SK-N-SH treated with all-trans-retinoic acid at 6 μM for 48 hours (cell line): ENCODE measurements around the gene DLX5.

Experiments
- ATAC-seq: fragments of 200-7000 bp; cut with Tn5 transposase; 3 replicates; pipeline ENCODE4 v1.9.1; 2020; ENCODE audit warnings: mild to moderate bottlenecking, moderate library complexity
- ARNTL ChIP-seq: fragments of 450-650 bp; formaldehyde crosslinking; IDR thresholded peaks from 2 replicates; pipeline ENCODE4 v1.5.0; 2020; ENCODE audit warnings: low read depth, mild to moderate bottlenecking, moderate library complexity, borderline replicate concordance
- BACH2 ChIP-seq: fragments of 250-450 bp; sonication (Bioruptor Pico); IDR thresholded peaks from 2 replicates; pipeline ENCODE4 v1.9.0; 2021; ENCODE audit warnings: mild to moderate bottlenecking, borderline replicate concordance
- CREB5 ChIP-seq: fragments of 250-450 bp; sonication (Bioruptor Pico); IDR thresholded peaks from 2 replicates; pipeline ENCODE4 v1.5.1; 2020; ENCODE audit warnings: low read depth, mild to moderate bottlenecking, moderate library complexity
- CSDC2 ChIP-seq: fragments of 250-450 bp; sonication (Bioruptor Pico); IDR thresholded peaks from 2 replicates; pipeline ENCODE4 v1.5.0; 2020; ENCODE audit warnings: mild to moderate bottlenecking, moderate library complexity
- CSRNP3 ChIP-seq: fragments of 250-450 bp; sonication (Bioruptor Pico); IDR thresholded peaks from 2 replicates; pipeline ENCODE4 v1.5.1; 2021; ENCODE audit warnings: mild to moderate bottlenecking, moderate library complexity
- ESRRG ChIP-seq: fragments of 250-450 bp; sonication (Bioruptor Pico); IDR thresholded peaks from 2 replicates; pipeline ENCODE4 v1.6.1; 2021; ENCODE audit warnings: mild to moderate bottlenecking
- GLIS3 ChIP-seq: fragments of 250-450 bp; sonication (Bioruptor Pico); IDR thresholded peaks from 2 replicates; pipeline ENCODE4 v1.5.0; 2020; ENCODE audit warnings: mild to moderate bottlenecking, moderate library complexity
- ISL1 ChIP-seq: fragments of 250-450 bp; sonication (Bioruptor Pico); IDR thresholded peaks from 2 replicates; pipeline ENCODE4 v2.1.2; 2022; ENCODE audit warnings: mild to moderate bottlenecking, moderate library complexity
- OSR1 ChIP-seq: fragments of 250-450 bp; sonication (Bioruptor Pico); IDR thresholded peaks from 2 replicates; pipeline ENCODE4 v1.8.0; 2022; ENCODE audit warnings: moderate library complexity, mild to moderate bottlenecking, inconsistent platforms
- PATZ1 ChIP-seq: fragments of 250-450 bp; sonication (Bioruptor Pico); IDR thresholded peaks from 2 replicates; pipeline ENCODE4 v1.8.0; 2020; ENCODE audit warnings: mild to moderate bottlenecking, moderate library complexity, borderline replicate concordance
- PPARA ChIP-seq: fragments of 250-450 bp; sonication (Bioruptor Pico); IDR thresholded peaks from 2 replicates; pipeline ENCODE4 v1.5.0; 2020; ENCODE audit warnings: mild to moderate bottlenecking, borderline replicate concordance
- RARB ChIP-seq: fragments of 250-450 bp; sonication (Bioruptor Pico); IDR thresholded peaks from 2 replicates; pipeline ENCODE4 v1.8.0; 2021; ENCODE audit warnings: mild to moderate bottlenecking, moderate library complexity
- SNAI2 ChIP-seq: fragments of 250-450 bp; sonication (Bioruptor Pico); IDR thresholded peaks from 2 replicates; pipeline ENCODE4 v1.5.0; 2020; ENCODE audit warnings: mild to moderate bottlenecking, moderate library complexity
- TCF4 ChIP-seq: fragments of 250-450 bp; sonication (Bioruptor Pico); IDR thresholded peaks from 2 replicates; pipeline ENCODE4 v1.8.0; 2021; ENCODE audit warnings: mild to moderate bottlenecking, moderate library complexity, borderline replicate concordance
- TOX ChIP-seq: fragments of 250-450 bp; sonication (Bioruptor Pico); IDR thresholded peaks from 2 replicates; pipeline ENCODE4 v1.8.0; 2021; ENCODE audit warnings: mild to moderate bottlenecking, moderate library complexity, borderline replicate concordance
- TSHZ2 ChIP-seq: fragments of 250-450 bp; sonication (Bioruptor Pico); IDR thresholded peaks from 2 replicates; pipeline ENCODE4 v1.5.0; 2020; ENCODE audit warnings: mild to moderate bottlenecking, moderate library complexity
- ZC3H10 ChIP-seq: fragments of 250-450 bp; sonication (Bioruptor Pico); IDR thresholded peaks from 2 replicates; pipeline ENCODE4 v1.5.1; 2021; ENCODE audit warnings: mild to moderate bottlenecking, moderate library complexity
- ZNF565 ChIP-seq: fragments of 450-650 bp; formaldehyde crosslinking; conservative IDR thresholded peaks from 2 replicates; pipeline ENCODE4 v1.5.0; 2020; ENCODE audit warnings: low read depth, mild to moderate bottlenecking, moderate library complexity
- ZNF70 ChIP-seq: fragments of 450-650 bp; formaldehyde crosslinking; IDR thresholded peaks from 2 replicates; pipeline ENCODE4 v1.5.0; 2020; ENCODE audit warnings: mild to moderate bottlenecking, moderate library complexity
- ZNF8 ChIP-seq: fragments of 450-650 bp; formaldehyde crosslinking; IDR thresholded peaks from 2 replicates; pipeline ENCODE4 v1.5.0; 2020; ENCODE audit warnings: mild to moderate bottlenecking, moderate library complexity

DLX5 gene

GRCh38 chr7:97022491-97023306, 1.9 kb downstream of the DLX5 start:
- no peak for ATAC-seq
- TF ChIP-seq CSRNP3 (CRISPR knock-in tag) (no peak), ZNF70 (CRISPR knock-in tag) (no peak), OSR1 (no peak), ESRRG (CRISPR knock-in tag) (no peak), SNAI2 (no peak), CSDC2 (CRISPR knock-in tag) (no peak), RARB (CRISPR knock-in tag) (no peak), ZNF8 (no peak), TCF4 (CRISPR knock-in tag) (no peak), ZC3H10 (no peak), BACH2 (CRISPR knock-in tag) (no peak), CREB5 (CRISPR knock-in tag) (no peak), GLIS3 (no peak), TOX (CRISPR knock-in tag) (no peak), TSHZ2 (no peak)

GRCh38 chr7:97021747-97022490, 2.7 kb downstream of the DLX5 start:
- TF ChIP-seq TOX (CRISPR knock-in tag): no peak
- TF ChIP-seq ESRRG (CRISPR knock-in tag): no peak
- no peak for TF ChIP-seq PATZ1 (CRISPR knock-in tag)
- ATAC-seq: no peak

GRCh38 chr7:97020996-97021746, 3.5 kb downstream of the DLX5 start:
- ATAC-seq: no peak
- TF ChIP-seq TSHZ2: no peak
- no peak for TF ChIP-seq ZNF70 (CRISPR knock-in tag)
- TF ChIP-seq BACH2 (CRISPR knock-in tag): no peak
- TF ChIP-seq TOX (CRISPR knock-in tag): no peak
- no peak for TF ChIP-seq CSRNP3 (CRISPR knock-in tag)
- TF ChIP-seq ZNF8: no peak
- no peak for TF ChIP-seq ARNTL
- no peak for TF ChIP-seq PPARA (CRISPR knock-in tag)
- TF ChIP-seq CSDC2 (CRISPR knock-in tag): no peak
- no peak for TF ChIP-seq ISL1 (CRISPR knock-in tag)
- TF ChIP-seq CREB5 (CRISPR knock-in tag): no peak
- TF ChIP-seq ZC3H10: no peak
- no peak for TF ChIP-seq ZNF565
- no peak for TF ChIP-seq GLIS3
- TF ChIP-seq ESRRG (CRISPR knock-in tag): no peak
